HepG2 (cell line): ENCODE measurements around the gene BCL6B. TPM values are rescaled to one million over a fixed set of nuclear protein-coding genes. Genes with fewer than 3 reads are reported as not detected.

Experiments
- CCAR2 ChIP-seq: fragments of 200-400 bp; formaldehyde crosslinking; optimal IDR thresholded peaks from 2 replicates; pipeline ENCODE3; 2018; ENCODE audit warnings: low read depth, mild to moderate bottlenecking, low read length, moderate library complexity
- EHMT2 ChIP-seq: fragments of 200-600 bp; sonication (generic); IDR thresholded peaks from 2 replicates; pipeline ENCODE4 v1.7.0; 2017; ENCODE audit warnings: antibody characterized with exemption, low read depth, low read length, borderline replicate concordance
- MBNL3 ChIP-seq: fragments of 250-450 bp; sonication (Bioruptor Pico); conservative IDR thresholded peaks from 2 replicates; pipeline ENCODE4 v1.8.0; 2022; ENCODE audit warnings: mild to moderate bottlenecking, inconsistent platforms
- MTF1 ChIP-seq: sonication (generic); formaldehyde crosslinking; IDR thresholded peaks from 2 replicates; pipeline ENCODE4 v1.5.0; 2020; ENCODE audit warnings: missing genetic modification reagents
- MXI1 ChIP-seq: IDR thresholded peaks from 3 replicates; pipeline ENCODE4 v1.6.1; 2012; ENCODE audit warnings: low read depth, low read length, inconsistent platforms, borderline replicate concordance
- PAWR ChIP-seq: sonication (generic); formaldehyde crosslinking; IDR thresholded peaks from 2 replicates; pipeline ENCODE4 v1.4.0; 2020; ENCODE audit warnings: missing genetic modification reagents, mild to moderate bottlenecking, borderline replicate concordance
- SKI ChIP-seq: fragments of 450-650 bp; IDR thresholded peaks from one replicate; pipeline ENCODE4 v1.6.1; 2018; ENCODE audit warnings: mild to moderate bottlenecking; ENCODE audit not compliant: partially characterized antibody
- TOPORS ChIP-seq: sonication (generic); formaldehyde crosslinking; IDR thresholded peaks from 2 replicates; pipeline ENCODE4 v1.8.0; 2023; ENCODE audit warnings: mild to moderate bottlenecking, missing genetic modification reagents
- ZBTB3 ChIP-seq: sonication (generic); formaldehyde crosslinking; IDR thresholded peaks from 2 replicates; pipeline ENCODE4 v1.4.0; 2020; ENCODE audit warnings: low read depth, mild to moderate bottlenecking, moderate library complexity, missing genetic modification reagents, borderline replicate concordance
- ZNF619 ChIP-seq: sonication (generic); formaldehyde crosslinking; IDR thresholded peaks from 2 replicates; pipeline ENCODE4 v1.4.0; 2020; ENCODE audit warnings: mild to moderate bottlenecking, missing genetic modification reagents
- ZNF713 ChIP-seq: sonication (generic); formaldehyde crosslinking; IDR thresholded peaks from 2 replicates; pipeline ENCODE4 v1.4.0; 2020; ENCODE audit warnings: mild to moderate bottlenecking, missing genetic modification reagents
- polyA plus RNA-seq, 8 experiments: library from polyadenylated mRNA; depleted of rRNA in 3 of 8; stranded (reverse) in 7 of 8; unstranded in 1 of 8; fragments of >200 nt; fragmentation: Illumina TruSeq in 4 of 8; extraction: Trizol in 4 of 8; gene quantifications; 2 replicates each; pipeline versions ENCODE4 v1.2.1 to v1.2.3, GENCODE V29; 2011 to 2016; ENCODE audit warnings: low read depth in 4 of 8, missing spikeins in 1 of 8, mixed read lengths in 1 of 8; ENCODE audit not compliant: insufficient read depth in 1 of 8
- total RNA-seq, 5 experiments: library from RNA; depleted of rRNA; stranded (reverse); fragments of >200 nt; fragmentation: Illumina TruSeq; extraction: Trizol; gene quantifications; 2 replicates each; pipeline ENCODE4 v1.2.3, GENCODE V29; 2016; ENCODE audit warnings: low read depth in 1 of 5
- TF ChIP-seq, protein P1 (sequence below): sonication (generic); formaldehyde crosslinking; IDR thresholded peaks from 2 replicates; pipeline ENCODE4 v1.4.0; 2020; ENCODE audit warnings: missing genetic modification reagents

Gene BCL6B
- total and polyA plus RNA-seq, 2 of the 13 experiments (the other 11 are each of a cell fraction or from before 2014, with no cell fraction given) = not detected

DNA sequence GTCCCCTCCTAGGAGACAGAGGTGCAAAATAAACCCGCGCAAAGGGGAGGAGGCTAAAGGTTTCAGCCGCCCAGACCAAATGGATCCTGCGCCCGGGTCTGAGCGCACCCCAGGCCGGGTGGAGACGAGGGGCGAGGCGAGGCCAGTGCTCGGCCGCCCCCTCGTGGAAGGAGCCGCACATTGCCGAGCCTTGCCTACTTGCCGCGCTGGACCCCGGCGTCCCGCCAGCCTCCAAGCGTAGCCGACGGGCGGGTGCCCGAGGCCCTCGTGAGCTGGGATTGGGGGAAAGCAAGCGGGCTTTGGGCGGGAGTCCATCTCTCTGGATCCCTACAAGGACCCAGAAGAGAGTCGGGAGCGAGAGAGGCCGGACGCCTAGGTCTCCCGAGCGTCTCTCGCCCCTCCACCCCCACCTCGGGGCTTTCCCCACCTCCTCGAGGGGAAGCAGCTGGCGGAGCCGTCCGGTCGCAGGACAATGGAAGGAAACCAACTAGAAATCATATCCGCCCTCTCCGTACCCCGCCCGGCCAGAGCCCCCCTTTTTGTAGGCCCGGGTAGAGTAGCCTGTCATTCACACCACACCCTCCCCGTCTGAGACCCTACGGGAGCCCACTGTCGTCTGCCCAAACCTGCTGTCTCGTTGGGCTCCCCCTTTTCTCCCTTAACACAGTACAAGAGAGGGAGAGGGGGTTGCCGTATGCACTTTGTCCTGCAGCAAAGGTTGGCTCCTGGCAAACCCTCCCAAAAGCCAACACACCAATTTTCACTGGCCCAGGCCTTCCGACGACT, 664 bp upstream of the BCL6B start (continued):
- TF ChIP-seq ZBTB3 (CRISPR knock-in tag) (no peak), EHMT2 (no peak), SKI (no peak), MBNL3 (no peak), CCAR2 (no peak), MXI1 (peak; percentile 56; the same call in 1 of the 3 replicates), TOPORS (CRISPR knock-in tag) (no peak), ZNF619 (CRISPR knock-in tag) (no peak), ZNF713 (CRISPR knock-in tag) (no peak), MTF1 (CRISPR knock-in tag) (no peak), PAWR (no peak)
- TF ChIP-seq, protein P1, sequence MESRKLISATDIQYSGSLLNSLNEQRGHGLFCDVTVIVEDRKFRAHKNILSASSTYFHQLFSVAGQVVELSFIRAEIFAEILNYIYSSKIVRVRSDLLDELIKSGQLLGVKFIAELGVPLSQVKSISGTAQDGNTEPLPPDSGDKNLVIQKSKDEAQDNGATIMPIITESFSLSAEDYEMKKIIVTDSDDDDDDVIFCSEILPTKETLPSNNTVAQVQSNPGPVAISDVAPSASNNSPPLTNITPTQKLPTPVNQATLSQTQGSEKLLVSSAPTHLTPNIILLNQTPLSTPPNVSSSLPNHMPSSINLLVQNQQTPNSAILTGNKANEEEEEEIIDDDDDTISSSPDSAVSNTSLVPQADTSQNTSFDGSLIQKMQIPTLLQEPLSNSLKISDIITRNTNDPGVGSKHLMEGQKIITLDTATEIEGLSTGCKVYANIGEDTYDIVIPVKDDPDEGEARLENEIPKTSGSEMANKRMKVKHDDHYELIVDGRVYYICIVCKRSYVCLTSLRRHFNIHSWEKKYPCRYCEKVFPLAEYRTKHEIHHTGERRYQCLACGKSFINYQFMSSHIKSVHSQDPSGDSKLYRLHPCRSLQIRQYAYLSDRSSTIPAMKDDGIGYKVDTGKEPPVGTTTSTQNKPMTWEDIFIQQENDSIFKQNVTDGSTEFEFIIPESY = peak; percentile 41; the same call in 1 of the 2 replicates
